H9 (cell line): ENCODE measurements around the gene MCF2L. TPM values are rescaled to one million over a fixed set of nuclear protein-coding genes. Genes with fewer than 3 reads are reported as not detected.

Experiments
- DNase-seq: peaks from one replicate; pipeline ENCODE4 v3.0.0-alpha.2; 2017
- H2AFZ ChIP-seq: one replicate; pipeline ENCODE4 v1.6.1; 2013; ENCODE audit warnings: mild to moderate bottlenecking, low read length, control low read depth, moderate library complexity
- H2AK5ac ChIP-seq: 2 replicates; pipeline ENCODE4 v1.6.1; 2013; ENCODE audit warnings: low read length, control low read depth, mixed read lengths; ENCODE audit not compliant: insufficient read length
- H2BK120ac ChIP-seq: one replicate; pipeline ENCODE4 v1.6.1; 2013; ENCODE audit warnings: low read depth, mild to moderate bottlenecking, low read length, control low read depth, inconsistent platforms; ENCODE audit not compliant: poor library complexity, severe bottlenecking
- H2BK12ac ChIP-seq: 2 replicates; pipeline ENCODE4 v1.6.1; 2013; ENCODE audit warnings: low read length, control low read depth, mixed read lengths, low read depth; ENCODE audit not compliant: insufficient read length
- H2BK15ac ChIP-seq: 2 replicates; pipeline ENCODE4 v1.6.1; 2013; ENCODE audit warnings: low read depth, low read length, control low read depth
- H2BK20ac ChIP-seq: one replicate; pipeline ENCODE4 v1.6.1; 2013; ENCODE audit warnings: low read depth, mild to moderate bottlenecking, low read length, control low read depth, inconsistent platforms; ENCODE audit not compliant: poor library complexity, severe bottlenecking
- H2BK5ac ChIP-seq: 2 replicates; pipeline ENCODE4 v1.6.1; 2013; ENCODE audit warnings: low read length, control low read depth, mixed read lengths; ENCODE audit not compliant: insufficient read length
- H3K14ac ChIP-seq: 2 replicates; pipeline ENCODE4 v1.6.1; 2013; ENCODE audit warnings: low read length, control low read depth; ENCODE audit not compliant: insufficient read depth
- H3K18ac ChIP-seq: 2 replicates; pipeline ENCODE4 v1.6.1; 2013; ENCODE audit warnings: low read depth, mild to moderate bottlenecking, mixed read lengths, low read length, control low read depth; ENCODE audit not compliant: insufficient read length
- H3K23ac ChIP-seq: 2 replicates; pipeline ENCODE4 v1.6.1; 2013; ENCODE audit warnings: low read length, control low read depth, mixed read lengths, low read depth; ENCODE audit not compliant: insufficient read length
- H3K23me2 ChIP-seq: 2 replicates; pipeline ENCODE4 v1.6.1; 2013; ENCODE audit warnings: low read depth, mild to moderate bottlenecking, mixed read lengths, low read length, control low read depth; ENCODE audit not compliant: insufficient read length, poor library complexity, severe bottlenecking
- H3K27ac ChIP-seq: 2 replicates; pipeline ENCODE4 v1.5.1; 2013; ENCODE audit warnings: low read length, control low read depth, mixed read lengths, low read depth; ENCODE audit not compliant: insufficient read length
- H3K27me3 ChIP-seq: 2 replicates; pipeline ENCODE4 v1.6.1; 2013; ENCODE audit warnings: low read length, control low read depth, inconsistent platforms; ENCODE audit not compliant: insufficient read depth
- H3K4ac ChIP-seq: 2 replicates; pipeline ENCODE4 v1.6.1; 2013; ENCODE audit warnings: low read depth, mild to moderate bottlenecking, control low read depth, inconsistent platforms, low read length, moderate library complexity
- H3K4me1 ChIP-seq: 2 replicates; pipeline ENCODE4 v1.6.1; 2013; ENCODE audit warnings: low read length, control low read depth, inconsistent platforms; ENCODE audit not compliant: insufficient read depth
- H3K4me2 ChIP-seq: 2 replicates; pipeline ENCODE4 v1.6.1; 2013; ENCODE audit warnings: low read length, control low read depth, mixed read lengths; ENCODE audit not compliant: insufficient read length, insufficient read depth
- H3K56ac ChIP-seq: 2 replicates; pipeline ENCODE4 v1.6.1; 2013; ENCODE audit warnings: low read depth, mild to moderate bottlenecking, mixed read lengths, low read length, control low read depth; ENCODE audit not compliant: insufficient read length
- H3K79me1 ChIP-seq: 2 replicates; pipeline ENCODE4 v1.6.1; 2013; ENCODE audit warnings: low read depth, mild to moderate bottlenecking, moderate library complexity, low read length, control low read depth, inconsistent platforms; ENCODE audit not compliant: insufficient read depth, poor library complexity, severe bottlenecking
- H3K79me2 ChIP-seq: 2 replicates; pipeline ENCODE4 v1.6.1; 2013; ENCODE audit warnings: low read length, control low read depth, inconsistent platforms; ENCODE audit not compliant: insufficient read depth
- H3K9ac ChIP-seq: 2 replicates; pipeline ENCODE4 v1.6.1; 2013; ENCODE audit warnings: low read length, control low read depth, mixed read lengths; ENCODE audit not compliant: insufficient read length; ENCODE audit errors: extremely low read depth
- H3K9me3 ChIP-seq: one replicate; pipeline ENCODE4 v1.6.1; 2013; ENCODE audit warnings: low read depth, low read length, inconsistent platforms; ENCODE audit not compliant: control insufficient read depth
- H3T11ph ChIP-seq: one replicate; pipeline ENCODE4 v1.6.1; 2013; ENCODE audit warnings: mild to moderate bottlenecking, low read length, control low read depth, inconsistent platforms
- H4K20me1 ChIP-seq: one replicate; pipeline ENCODE4 v1.6.1; 2013; ENCODE audit not compliant: control insufficient read depth, insufficient read length, insufficient read depth
- H4K5ac ChIP-seq: 2 replicates; pipeline ENCODE4 v1.6.1; 2013; ENCODE audit warnings: low read depth, mild to moderate bottlenecking, mixed read lengths, low read length, control low read depth; ENCODE audit not compliant: insufficient read length
- H4K8ac ChIP-seq: replicated peaks from 2 replicates; pipeline ENCODE4 v1.6.1; 2013; ENCODE audit warnings: low read length, control low read depth, mixed read lengths, low read depth; ENCODE audit not compliant: insufficient read length
- H4K91ac ChIP-seq: 2 replicates; pipeline ENCODE4 v1.6.1; 2013; ENCODE audit warnings: low read depth, mild to moderate bottlenecking, moderate library complexity, mixed read lengths, low read length, control low read depth; ENCODE audit not compliant: insufficient read length
- H3K27ac Mint-ChIP-seq, 3 experiments: 2 replicates in 2 of 3; 3 replicates in 1 of 3; pipeline ENCODE4 v1.8.0; 2020 to 2021; ENCODE audit warnings: mixed read lengths in 3 of 3, mild to moderate bottlenecking in 1 of 3, moderate library complexity in 1 of 3
- H3K27me3 Mint-ChIP-seq: 2 replicates; pipeline ENCODE4 v1.8.0; 2021; ENCODE audit warnings: low read depth, mild to moderate bottlenecking, moderate library complexity, mixed read lengths
- H3K36me3 Mint-ChIP-seq, 3 experiments: 2 replicates in 2 of 3; 3 replicates in 1 of 3; pipeline ENCODE4 v1.8.0; 2020 to 2021; ENCODE audit warnings: low read depth in 3 of 3, mixed read lengths in 3 of 3; ENCODE audit not compliant: insufficient read depth in 1 of 3
- H3K4me1 Mint-ChIP-seq, 2 experiments: 2 replicates each; pipeline ENCODE4 v1.8.0; 2020; ENCODE audit warnings: mixed read lengths in 2 of 2
- H3K4me3 Mint-ChIP-seq, 2 experiments: 2 replicates in 1 of 2; 3 replicates in 1 of 2; pipeline ENCODE4 v1.8.0; 2020 to 2021; ENCODE audit warnings: mild to moderate bottlenecking in 2 of 2, mixed read lengths in 2 of 2, moderate library complexity in 1 of 2
- H3K9me3 Mint-ChIP-seq, 2 experiments: 2 replicates in 1 of 2; 3 replicates in 1 of 2; pipeline ENCODE4 v1.8.0; 2020; ENCODE audit warnings: mild to moderate bottlenecking in 2 of 2, mixed read lengths in 2 of 2, moderate library complexity in 1 of 2
- WGBS: extraction: QIAGEN DNeasy Blood & Tissue Kit; methylation state at CpG from one replicate; pipeline ENCODE4 v1.1.7; 2013; ENCODE audit warnings: missing lambda C conversion rate, low lambda C conversion rate, mixed read lengths; ENCODE audit not compliant: insufficient read length; ENCODE audit errors: extremely low coverage; 5-methylcytosine and 5-hydroxymethylcytosine counted together
- total RNA-seq: library from RNA; stranded (reverse); gene quantifications from 2 replicates; pipeline ENCODE4 v1.2.1, GENCODE V29; 2021
- TF ChIP-seq, protein P1 (sequence below): fragments of 200-600 bp; sonication (generic); conservative IDR thresholded peaks from 3 replicates; pipeline ENCODE4 v1.8.0; 2021; ENCODE audit warnings: antibody characterized with exemption, mild to moderate bottlenecking

Gene MCF2L
- total RNA-seq, 1 experiment from 2014 or later: 18.5 TPM

DNA sequence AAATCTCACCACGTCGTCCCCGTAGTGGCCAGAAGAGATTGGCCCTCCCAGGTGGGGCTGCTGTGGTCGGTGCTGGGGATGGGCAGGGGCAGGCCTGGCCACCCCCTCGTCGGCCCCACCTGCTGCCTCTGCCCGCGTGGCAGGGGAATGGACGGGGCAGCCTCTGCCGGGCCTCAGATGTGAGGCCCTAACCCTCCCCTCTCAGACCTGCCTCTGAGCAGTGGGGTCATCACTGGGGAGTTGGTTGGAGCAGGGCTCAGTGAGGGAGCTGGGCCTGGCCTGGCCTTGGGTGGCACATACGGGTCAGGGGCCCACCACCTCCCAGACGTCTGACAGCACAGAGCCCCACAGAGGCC lies 41.5 kb downstream of the MCF2L start:
- Histone ChIP-seq H4K8ac (no peak overlapping the region), H3K14ac (no peak overlapping the region), H3K4me1 (no peaks in the 10 kb centered on the region), H2BK5ac (no peak overlapping the region), H3K79me2 (no peaks in the 10 kb centered on the region), H3K9me3 (no peaks in the 10 kb centered on the region), H2BK20ac (no peak overlapping the region), H2BK15ac (no peak overlapping the region), H2BK120ac (no peak overlapping the region), H3K18ac (no peak overlapping the region), H3K27me3 (no peaks in the 10 kb centered on the region), H3K56ac (no peak overlapping the region), H3K23me2 (no peaks in the 10 kb centered on the region), H4K91ac (no peak overlapping the region), H3K4ac (no peak overlapping the region), H2BK12ac (no peak overlapping the region), H2AFZ (no peak overlapping the region), H4K5ac (no peak overlapping the region), H2AK5ac (no peak overlapping the region), H3K9ac (no peak overlapping the region), H3K27ac (no peak overlapping the region), H4K20me1 (no peaks in the 10 kb centered on the region), H3K4me2 (no peak overlapping the region), H3T11ph (no peak overlapping the region), H3K79me1 (no peaks in the 10 kb centered on the region), H3K23ac (no peak overlapping the region)
- DNase-seq: no peak
- no peak overlapping the region for H3K27ac Mint-ChIP-seq
- H3K9me3 Mint-ChIP-seq: peaks cover 9 to 14% of the 10 kb centered on the region in 2 experiments
- TF ChIP-seq, protein P1, sequence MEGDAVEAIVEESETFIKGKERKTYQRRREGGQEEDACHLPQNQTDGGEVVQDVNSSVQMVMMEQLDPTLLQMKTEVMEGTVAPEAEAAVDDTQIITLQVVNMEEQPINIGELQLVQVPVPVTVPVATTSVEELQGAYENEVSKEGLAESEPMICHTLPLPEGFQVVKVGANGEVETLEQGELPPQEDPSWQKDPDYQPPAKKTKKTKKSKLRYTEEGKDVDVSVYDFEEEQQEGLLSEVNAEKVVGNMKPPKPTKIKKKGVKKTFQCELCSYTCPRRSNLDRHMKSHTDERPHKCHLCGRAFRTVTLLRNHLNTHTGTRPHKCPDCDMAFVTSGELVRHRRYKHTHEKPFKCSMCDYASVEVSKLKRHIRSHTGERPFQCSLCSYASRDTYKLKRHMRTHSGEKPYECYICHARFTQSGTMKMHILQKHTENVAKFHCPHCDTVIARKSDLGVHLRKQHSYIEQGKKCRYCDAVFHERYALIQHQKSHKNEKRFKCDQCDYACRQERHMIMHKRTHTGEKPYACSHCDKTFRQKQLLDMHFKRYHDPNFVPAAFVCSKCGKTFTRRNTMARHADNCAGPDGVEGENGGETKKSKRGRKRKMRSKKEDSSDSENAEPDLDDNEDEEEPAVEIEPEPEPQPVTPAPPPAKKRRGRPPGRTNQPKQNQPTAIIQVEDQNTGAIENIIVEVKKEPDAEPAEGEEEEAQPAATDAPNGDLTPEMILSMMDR: no peak
- H3K4me3 Mint-ChIP-seq: no peak overlapping the region
- peaks cover 6 to 19% (median 8%) of the 10 kb centered on the region in 3 experiments for H3K36me3 Mint-ChIP-seq
- H3K4me1 Mint-ChIP-seq: no peaks in the 10 kb centered on the region
- no CpG with 5 or more reads among the region's 12 CpGs for WGBS
- no peaks in the 10 kb centered on the region for H3K27me3 Mint-ChIP-seq
